Measurements from ENCODE around the gene CD58. TPM values are rescaled to one million over a fixed set of nuclear protein-coding genes. Genes with fewer than 3 reads are reported as not detected.

CD58 gene
- total RNA-seq, 1 donor: 23.5 TPM

GRCh38 chr1:116557323-116557878 is 13.4 kb downstream of the CD58 start:
- Histone ChIP-seq H2AFZ (ENCODE audit: low read length) (peak overlapping the region; percentile 19), H4K20me1 (ENCODE audit: insufficient read depth, low read length) (no peaks in the 10 kb centered on the region), H3K4me1 (ENCODE audit: insufficient read depth, low read length) (peaks cover 11% of the 10 kb centered on the region), H3K36me3 (ENCODE audit: insufficient read depth, low read length) (no peaks in the 10 kb centered on the region), H3K4me2 (ENCODE audit: insufficient read depth, low read length) (no peak overlapping the region), H3K9me3 (ENCODE audit: low read depth, low read length) (no peaks in the 10 kb centered on the region), H3K27me3 (ENCODE audit: insufficient read depth, low read length) (no peaks in the 10 kb centered on the region), H3K4me3 (ENCODE audit: insufficient read depth, low read length) (no peak overlapping the region), H3K79me2 (ENCODE audit: insufficient read depth, low read length) (peaks cover 28% of the 10 kb centered on the region), H3K27ac (ENCODE audit: low read depth, low read length) (peak overlapping the region; percentile 89)
- no peak for DNase-seq (ENCODE audit: insufficient read length, low spot score, missing footprints)
- TF ChIP-seq CTCF (IDR thresholded peaks at IDR 0.05; ENCODE audit: extremely low read depth, low read depth, low read length): no peak

- H3K27ac ChIP-seq (ENCODE audit: low read depth, low read length): peak overlapping the region; percentile 89
- peak overlapping the region; percentile 75 for H3K4me2 ChIP-seq (ENCODE audit: insufficient read depth, low read length)
- peak; percentile 94 for DNase-seq (ENCODE audit: insufficient read length, low spot score, missing footprints)
- H3K4me3 ChIP-seq (ENCODE audit: insufficient read depth, low read length): peak overlapping the region; percentile 13
- H3K27me3 ChIP-seq (ENCODE audit: insufficient read depth, low read length): no peaks in the 10 kb centered on the region
- TF ChIP-seq CTCF (IDR thresholded peaks at IDR 0.05; ENCODE audit: extremely low read depth, low read depth, low read length): no peak
- no peaks in the 10 kb centered on the region for H3K36me3 ChIP-seq (ENCODE audit: insufficient read depth, low read length)
- peaks cover 11% of the 10 kb centered on the region for H3K4me1 ChIP-seq (ENCODE audit: insufficient read depth, low read length)
- H2AFZ ChIP-seq (ENCODE audit: low read length): peak overlapping the region; percentile 43
- H3K9me3 ChIP-seq (ENCODE audit: low read depth, low read length): no peaks in the 10 kb centered on the region
- H3K79me2 ChIP-seq (ENCODE audit: insufficient read depth, low read length): peaks cover 24% of the 10 kb centered on the region
- no peaks in the 10 kb centered on the region for H4K20me1 ChIP-seq (ENCODE audit: insufficient read depth, low read length)
Measured at GRCh38 chr1:116556289-116557006, 14.4 kb downstream of the CD58 start.

DNA sequence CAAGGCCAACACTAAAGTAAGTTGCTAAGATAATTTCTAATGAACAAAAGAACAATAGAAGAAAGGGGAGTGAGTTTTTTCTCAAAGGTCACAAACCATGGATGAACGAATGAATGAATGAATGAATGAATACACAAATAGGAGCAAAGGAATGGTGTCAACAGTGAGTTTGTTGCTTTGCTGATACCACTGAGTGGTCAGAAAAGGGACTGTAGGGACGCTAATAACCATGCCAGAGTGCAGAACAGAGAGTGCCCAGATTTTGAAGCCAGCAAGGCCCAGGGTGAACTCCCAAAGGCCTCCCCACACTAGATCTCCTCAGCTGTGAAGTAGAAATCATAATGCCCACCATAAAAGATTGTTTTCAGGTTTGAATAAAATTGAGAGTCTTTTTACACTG is 15.9 kb downstream of the CD58 start:
- Histone ChIP-seq H3K4me3 (ENCODE audit: insufficient read depth, low read length) (no peak overlapping the region), H3K4me1 (ENCODE audit: insufficient read depth, low read length) (peaks cover 11% of the 10 kb centered on the region), H3K4me2 (ENCODE audit: insufficient read depth, low read length) (no peak overlapping the region), H2AFZ (ENCODE audit: low read length) (no peak overlapping the region), H4K20me1 (ENCODE audit: insufficient read depth, low read length) (no peaks in the 10 kb centered on the region), H3K9me3 (ENCODE audit: low read depth, low read length) (no peaks in the 10 kb centered on the region), H3K79me2 (ENCODE audit: insufficient read depth, low read length) (peaks cover 26% of the 10 kb centered on the region), H3K27ac (ENCODE audit: low read depth, low read length) (no peak overlapping the region), H3K36me3 (ENCODE audit: insufficient read depth, low read length) (no peaks in the 10 kb centered on the region), H3K27me3 (ENCODE audit: insufficient read depth, low read length) (no peaks in the 10 kb centered on the region)
- TF ChIP-seq CTCF (IDR thresholded peaks at IDR 0.05; ENCODE audit: extremely low read depth, low read depth, low read length): no peak
- DNase-seq (ENCODE audit: insufficient read length, low spot score, missing footprints): no peak

GRCh38 chr1:116553386-116554115 is 17.3 kb downstream of the CD58 start:
- Histone ChIP-seq H3K79me2 (ENCODE audit: insufficient read depth, low read length) (peaks cover 17% of the 10 kb centered on the region), H3K27me3 (ENCODE audit: insufficient read depth, low read length) (no peaks in the 10 kb centered on the region), H3K4me2 (ENCODE audit: insufficient read depth, low read length) (no peak overlapping the region)

More at GRCh38 chr1:116553386-116554115, 17.3 kb downstream of the CD58 start:
- no peaks in the 10 kb centered on the region for H3K9me3 ChIP-seq (ENCODE audit: low read depth, low read length)
- DNase-seq (ENCODE audit: insufficient read length, low spot score, missing footprints): no peak
- H2AFZ ChIP-seq (ENCODE audit: low read length): no peak overlapping the region
- TF ChIP-seq CTCF (IDR thresholded peaks at IDR 0.05; ENCODE audit: extremely low read depth, low read depth, low read length): no peak
- no peaks in the 10 kb centered on the region for H4K20me1 ChIP-seq (ENCODE audit: insufficient read depth, low read length)
- no peak overlapping the region for H3K27ac ChIP-seq (ENCODE audit: low read depth, low read length)
- H3K4me3 ChIP-seq (ENCODE audit: insufficient read depth, low read length): no peak overlapping the region
- H3K4me1 ChIP-seq (ENCODE audit: insufficient read depth, low read length): peaks cover 11% of the 10 kb centered on the region
- H3K36me3 ChIP-seq (ENCODE audit: insufficient read depth, low read length): no peaks in the 10 kb centered on the region

Data from osteoblast (primary cell).